ENCODE results near the gene TMEM269. TPM values are rescaled to one million over a fixed set of nuclear protein-coding genes. Genes with fewer than 3 reads are reported as not detected.

TMEM269 gene
- total and polyA plus RNA-seq, 9 of the 15 experiments (the other 6 are each of a cell fraction or from before 2014, with no cell fraction given), result 0.09 to 0.49 (median 0.21) TPM

DNA sequence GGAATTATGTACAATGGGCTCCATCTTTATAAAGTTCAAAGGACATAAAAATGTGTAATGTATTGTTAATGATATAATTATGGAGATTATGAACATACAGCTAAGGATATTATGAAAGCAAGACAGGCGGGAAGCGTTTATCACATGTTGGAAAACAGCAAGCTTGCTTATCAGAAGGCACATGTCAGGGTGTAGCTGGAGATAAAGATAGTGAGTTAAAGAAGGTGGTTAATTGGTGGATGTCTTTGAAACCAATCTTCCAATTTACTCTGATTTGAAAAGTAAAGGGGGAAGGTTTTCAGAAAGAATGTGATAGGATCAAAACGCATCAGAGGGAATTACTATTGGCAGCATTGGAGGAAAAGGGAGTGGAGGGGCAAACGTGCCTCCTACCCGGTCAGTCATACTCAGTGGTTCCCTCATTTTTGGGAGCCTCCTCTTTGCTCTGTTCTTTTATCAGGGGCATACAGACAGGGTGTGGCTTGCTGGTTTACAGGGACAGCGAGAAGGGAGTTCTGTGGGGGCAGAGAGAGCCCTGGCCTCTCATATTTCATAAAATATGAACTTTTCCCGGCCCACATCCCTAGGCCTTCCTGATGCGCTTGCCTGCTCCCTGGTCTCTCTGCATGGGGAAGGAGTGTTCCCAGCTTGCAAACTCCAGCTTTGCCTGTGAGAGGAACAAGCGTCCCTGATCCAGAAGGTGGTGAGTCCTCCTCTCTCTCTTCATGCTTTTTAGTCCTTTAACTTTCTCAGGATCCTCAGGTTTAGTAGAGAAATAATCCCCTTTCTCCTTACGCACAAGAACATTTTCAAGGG lies 40.5 kb downstream of the TMEM269 start (continued):
- TF ChIP-seq, protein P1, sequence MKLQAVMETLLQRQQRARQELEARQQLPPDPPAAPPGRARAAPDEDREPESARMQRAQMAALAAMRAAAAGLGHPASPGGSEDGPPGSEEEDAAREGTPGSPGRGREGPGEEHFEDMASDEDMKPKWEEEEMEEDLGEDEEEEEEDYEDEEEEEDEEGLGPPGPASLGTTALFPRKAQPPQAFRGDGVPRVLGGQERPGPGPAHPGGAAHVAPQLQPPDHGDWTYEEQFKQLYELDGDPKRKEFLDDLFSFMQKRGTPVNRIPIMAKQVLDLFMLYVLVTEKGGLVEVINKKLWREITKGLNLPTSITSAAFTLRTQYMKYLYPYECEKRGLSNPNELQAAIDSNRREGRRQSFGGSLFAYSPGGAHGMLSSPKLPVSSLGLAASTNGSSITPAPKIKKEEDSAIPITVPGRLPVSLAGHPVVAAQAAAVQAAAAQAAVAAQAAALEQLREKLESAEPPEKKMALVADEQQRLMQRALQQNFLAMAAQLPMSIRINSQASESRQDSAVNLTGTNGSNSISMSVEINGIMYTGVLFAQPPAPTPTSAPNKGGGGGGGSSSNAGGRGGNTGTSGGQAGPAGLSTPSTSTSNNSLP (IDR thresholded peaks at IDR 0.05; ENCODE audit: borderline replicate concordance, low read depth, low read length), result peak; percentile 66; the same call in 1 of the 2 replicates
- TF ChIP-seq ZNF445 (CRISPR knock-in tag; IDR thresholded peaks at IDR 0.05; ENCODE audit: low read depth), result no peak
- peak in 1 of 2 experiments; percentile 78; a peak in 1 of 4 replicates for TF ChIP-seq SIN3A (IDR thresholded peaks at IDR 0.05; ENCODE audit: borderline replicate concordance in 2 of 2, control insufficient read depth in 1 of 2, low read depth in 2 of 2, low read length in 2 of 2)
- no peak for TF ChIP-seq RHOXF2B (CRISPR knock-in tag; conservative IDR thresholded peaks at IDR 0.05)
- peak in 1 of 2 experiments; percentile 69; a peak in 2 of 4 replicates for TF ChIP-seq NONO (IDR thresholded peaks at IDR 0.05; ENCODE audit: low read depth in 2 of 2, low read length in 1 of 2)
- TF ChIP-seq ZNF707 (CRISPR knock-in tag; conservative IDR thresholded peaks at IDR 0.05), result no peak
- peak; percentile 98 for TF ChIP-seq CBFA2T2 (conservative IDR thresholded peaks at IDR 0.05)
- peak; percentile 82; the same call in 1 of the 2 replicates for TF ChIP-seq GATAD2A (IDR thresholded peaks at IDR 0.05)
- no peak for TF ChIP-seq PHF20 (IDR thresholded peaks at IDR 0.05; ENCODE audit: partially characterized antibody)
- TF ChIP-seq ETV6 (IDR thresholded peaks at IDR 0.05; ENCODE audit: borderline replicate concordance in 1 of 2, low read depth in 2 of 2, low read length in 1 of 2), result peak; percentile 10 to 45; a peak in 2 of 4 replicates
- TF ChIP-seq ETV6 (CRISPR knock-in tag; IDR thresholded peaks at IDR 0.05; ENCODE audit: borderline replicate concordance), result no peak
- TF ChIP-seq, protein P2, sequence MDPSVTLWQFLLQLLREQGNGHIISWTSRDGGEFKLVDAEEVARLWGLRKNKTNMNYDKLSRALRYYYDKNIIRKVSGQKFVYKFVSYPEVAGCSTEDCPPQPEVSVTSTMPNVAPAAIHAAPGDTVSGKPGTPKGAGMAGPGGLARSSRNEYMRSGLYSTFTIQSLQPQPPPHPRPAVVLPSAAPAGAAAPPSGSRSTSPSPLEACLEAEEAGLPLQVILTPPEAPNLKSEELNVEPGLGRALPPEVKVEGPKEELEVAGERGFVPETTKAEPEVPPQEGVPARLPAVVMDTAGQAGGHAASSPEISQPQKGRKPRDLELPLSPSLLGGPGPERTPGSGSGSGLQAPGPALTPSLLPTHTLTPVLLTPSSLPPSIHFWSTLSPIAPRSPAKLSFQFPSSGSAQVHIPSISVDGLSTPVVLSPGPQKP (CRISPR knock-in tag; IDR thresholded peaks at IDR 0.05), result no peak
- TF ChIP-seq ZNF24 (IDR thresholded peaks at IDR 0.05), result no peak
- peak; percentile 67; the same call in 1 of the 2 replicates for TF ChIP-seq POLR2A (conservative IDR thresholded peaks at IDR 0.05)
- peak; percentile 96 to 98 for TF ChIP-seq ARNT (IDR thresholded peaks at IDR 0.05)
- TF ChIP-seq, protein P3, sequence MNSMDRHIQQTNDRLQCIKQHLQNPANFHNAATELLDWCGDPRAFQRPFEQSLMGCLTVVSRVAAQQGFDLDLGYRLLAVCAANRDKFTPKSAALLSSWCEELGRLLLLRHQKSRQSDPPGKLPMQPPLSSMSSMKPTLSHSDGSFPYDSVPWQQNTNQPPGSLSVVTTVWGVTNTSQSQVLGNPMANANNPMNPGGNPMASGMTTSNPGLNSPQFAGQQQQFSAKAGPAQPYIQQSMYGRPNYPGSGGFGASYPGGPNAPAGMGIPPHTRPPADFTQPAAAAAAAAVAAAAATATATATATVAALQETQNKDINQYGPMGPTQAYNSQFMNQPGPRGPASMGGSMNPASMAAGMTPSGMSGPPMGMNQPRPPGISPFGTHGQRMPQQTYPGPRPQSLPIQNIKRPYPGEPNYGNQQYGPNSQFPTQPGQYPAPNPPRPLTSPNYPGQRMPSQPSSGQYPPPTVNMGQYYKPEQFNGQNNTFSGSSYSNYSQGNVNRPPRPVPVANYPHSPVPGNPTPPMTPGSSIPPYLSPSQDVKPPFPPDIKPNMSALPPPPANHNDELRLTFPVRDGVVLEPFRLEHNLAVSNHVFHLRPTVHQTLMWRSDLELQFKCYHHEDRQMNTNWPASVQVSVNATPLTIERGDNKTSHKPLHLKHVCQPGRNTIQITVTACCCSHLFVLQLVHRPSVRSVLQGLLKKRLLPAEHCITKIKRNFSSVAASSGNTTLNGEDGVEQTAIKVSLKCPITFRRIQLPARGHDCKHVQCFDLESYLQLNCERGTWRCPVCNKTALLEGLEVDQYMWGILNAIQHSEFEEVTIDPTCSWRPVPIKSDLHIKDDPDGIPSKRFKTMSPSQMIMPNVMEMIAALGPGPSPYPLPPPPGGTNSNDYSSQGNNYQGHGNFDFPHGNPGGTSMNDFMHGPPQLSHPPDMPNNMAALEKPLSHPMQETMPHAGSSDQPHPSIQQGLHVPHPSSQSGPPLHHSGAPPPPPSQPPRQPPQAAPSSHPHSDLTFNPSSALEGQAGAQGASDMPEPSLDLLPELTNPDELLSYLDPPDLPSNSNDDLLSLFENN (IDR thresholded peaks at IDR 0.05; ENCODE audit: low read depth in 2 of 2, low read length in 2 of 2), result peak in 1 of 2 experiments; percentile 90; a peak in 2 of 4 replicates
- TF ChIP-seq, protein P4, sequence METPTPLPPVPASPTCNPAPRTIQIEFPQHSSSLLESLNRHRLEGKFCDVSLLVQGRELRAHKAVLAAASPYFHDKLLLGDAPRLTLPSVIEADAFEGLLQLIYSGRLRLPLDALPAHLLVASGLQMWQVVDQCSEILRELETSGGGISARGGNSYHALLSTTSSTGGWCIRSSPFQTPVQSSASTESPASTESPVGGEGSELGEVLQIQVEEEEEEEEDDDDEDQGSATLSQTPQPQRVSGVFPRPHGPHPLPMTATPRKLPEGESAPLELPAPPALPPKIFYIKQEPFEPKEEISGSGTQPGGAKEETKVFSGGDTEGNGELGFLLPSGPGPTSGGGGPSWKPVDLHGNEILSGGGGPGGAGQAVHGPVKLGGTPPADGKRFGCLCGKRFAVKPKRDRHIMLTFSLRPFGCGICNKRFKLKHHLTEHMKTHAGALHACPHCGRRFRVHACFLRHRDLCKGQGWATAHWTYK (CRISPR knock-in tag; IDR thresholded peaks at IDR 0.05), result no peak; the same call in 1 of the 2 replicates
